ENCODE data around the gene CEACAM20.
A peak's percentile ranks its signal among the peaks of the same experiment; 100 is the strongest.
"Not testable (repeated sequence)": the region's sequence is repeated elsewhere in the genome, so short reads cannot be mapped to it uniquely, and the experiment has no call there.

Gene CEACAM20

GRCh38 chr19:44573183-44573582, 43.7 kb upstream of the CEACAM20 start:
- DNase-seq (ENCODE audit: low read depth) = no peak
- TF ChIP-seq CTCF (conservative IDR thresholded peaks at IDR 0.05; ENCODE audit: low read length) = no peak
- H3K4me3 ChIP-seq (ENCODE audit: low read length) = no peak overlapping the region

- no peak for DNase-seq (ENCODE audit: low read depth)
- no peak for TF ChIP-seq CTCF (conservative IDR thresholded peaks at IDR 0.05; ENCODE audit: low read length)
- no peak overlapping the region for H3K4me3 ChIP-seq (ENCODE audit: low read length)
Measured at GRCh38 chr19:44572581-44572900, 43.1 kb upstream of the CEACAM20 start.

- DNase-seq (ENCODE audit: low read depth) = no peak
- TF ChIP-seq CTCF (conservative IDR thresholded peaks at IDR 0.05; ENCODE audit: low read length) = no peak
- H3K4me3 ChIP-seq (ENCODE audit: low read length) = no peak overlapping the region
Measured at GRCh38 chr19:44571830-44572580, 42.5 kb upstream of the CEACAM20 start.

- peak; percentile 79 for DNase-seq (ENCODE audit: low read depth)
- TF ChIP-seq CTCF (conservative IDR thresholded peaks at IDR 0.05; ENCODE audit: low read length) = peak; percentile 84
Measured at GRCh38 chr19:44570984-44571684, 41.7 kb upstream of the CEACAM20 start.

GRCh38 chr19:44570603-44570983, 41.1 kb upstream of the CEACAM20 start:
- DNase-seq (ENCODE audit: low read depth) = no peak
- no peak for TF ChIP-seq CTCF (conservative IDR thresholded peaks at IDR 0.05; ENCODE audit: low read length)
- no peak overlapping the region for H3K4me3 ChIP-seq (ENCODE audit: low read length)

More at GRCh38 chr19:44570984-44571684, 41.7 kb upstream of the CEACAM20 start:
- H3K4me3 ChIP-seq (ENCODE audit: low read length) = no peak overlapping the region

- H3K4me3 ChIP-seq (ENCODE audit: low read length) = no peak overlapping the region
- TF ChIP-seq CTCF (conservative IDR thresholded peaks at IDR 0.05; ENCODE audit: low read length) = no peak
- no peak for DNase-seq (ENCODE audit: low read depth)
Measured at GRCh38 chr19:44567745-44568144, 38.3 kb upstream of the CEACAM20 start.

GRCh38 chr19:44566984-44567383, 37.5 kb upstream of the CEACAM20 start:
- no peak for DNase-seq (ENCODE audit: low read depth)
- H3K4me3 ChIP-seq (ENCODE audit: low read length) = no peak overlapping the region
- TF ChIP-seq CTCF (conservative IDR thresholded peaks at IDR 0.05; ENCODE audit: low read length) = no peak

- not testable (repeated sequence) for H3K4me3 ChIP-seq (ENCODE audit: low read length); DNase-seq (ENCODE audit: low read depth)
Measured at GRCh38 chr19:44563086-44563655, 33.7 kb upstream of the CEACAM20 start.

Measured in AG10803 (cell line).